Panc1 (cell line): ENCODE results near the gene ASCC1. TPM values are rescaled to one million over a fixed set of nuclear protein-coding genes. Genes with fewer than 3 reads are reported as not detected.

Experiments used
- ATAC-seq: fragments of 200-7000 bp; cut with Tn5 transposase; 2 replicates; pipeline ENCODE4 v1.9.1; 2020; ENCODE audit warnings: mild to moderate bottlenecking, moderate library complexity
- BruUV-seq: library from RNA; stranded (reverse); fragments of 400-500 nt; replicated peaks from 2 replicates; lab custom pipeline; 2021; lab: Mats Ljungman, UMichigan
- CTCF ChIA-PET: fragments of 300-600 bp; sonication (Branson Sonifier 250); formaldehyde crosslinking; loops from one replicate; lab custom pipeline; 2022; ENCODE audit warnings: antibody characterized with exemption; lab: Charles Lee
- POLR2A ChIA-PET: fragments of 300-600 bp; sonication (Branson Sonifier 250); formaldehyde crosslinking; loops from one replicate; lab custom pipeline; 2022; ENCODE audit warnings: antibody characterized with exemption; lab: Charles Lee
- DNase-seq: peaks from one replicate; pipeline ENCODE4 v3.0.0-alpha.2; 2010; ENCODE audit warnings: low read depth, low spot score
- H3K27ac ChIP-seq: 2 replicates; pipeline ENCODE4 v1.5.1; 2011; ENCODE audit warnings: mild to moderate bottlenecking, low read length, inconsistent platforms
- H3K27me3 ChIP-seq: fragments of 200-500 bp; sonication (Bioruptor generic); 2 replicates; pipeline ENCODE4 v1.6.0; 2014; ENCODE audit warnings: low read length, inconsistent platforms; ENCODE audit not compliant: control insufficient read depth, insufficient read depth
- H3K36me3 ChIP-seq: fragments of 200-500 bp; sonication (Bioruptor generic); 2 replicates; pipeline ENCODE4 v1.5.1; 2014; ENCODE audit warnings: inconsistent platforms, mild to moderate bottlenecking, low read length, moderate library complexity; ENCODE audit not compliant: control insufficient read depth, insufficient read depth
- H3K4me1 ChIP-seq: 2 replicates; pipeline ENCODE4 v1.5.1; 2011; ENCODE audit warnings: inconsistent platforms, mild to moderate bottlenecking, low read length, moderate library complexity; ENCODE audit not compliant: control insufficient read depth, insufficient read depth
- H3K4me3 ChIP-seq, 2 experiments: 2 replicates each; pipeline ENCODE4 v1.5.1; 2011 to 2012; ENCODE audit warnings: low read depth in 2 of 2, low read length in 2 of 2, mild to moderate bottlenecking in 2 of 2, inconsistent platforms in 1 of 2, moderate library complexity in 1 of 2
- H3K9me3 ChIP-seq: fragments of 200-500 bp; sonication (Bioruptor generic); 2 replicates; pipeline ENCODE4 v1.5.1; 2014; ENCODE audit warnings: low read depth, mild to moderate bottlenecking, inconsistent platforms, low read length, moderate library complexity; ENCODE audit not compliant: control insufficient read depth, insufficient read depth
- POLR2AphosphoS5 ChIP-seq: IDR thresholded peaks from 2 replicates; pipeline ENCODE4 v1.6.1; 2012; ENCODE audit warnings: mild to moderate bottlenecking, low read depth, low read length, moderate library complexity
- SIN3A ChIP-seq: IDR thresholded peaks from 2 replicates; pipeline ENCODE4 v1.6.1; 2012; ENCODE audit warnings: low read depth, mild to moderate bottlenecking, low read length, moderate library complexity, borderline replicate concordance; ENCODE audit not compliant: insufficient read depth
- TCF7L2 ChIP-seq: IDR thresholded peaks from 2 replicates; pipeline ENCODE4 v1.6.1; 2011; ENCODE audit warnings: mild to moderate bottlenecking, low read depth, low read length, inconsistent platforms
- in situ Hi-C: cut with HindIII; loops from 2 replicates; pipeline ENCODE4 v1.10.0; 2016; ENCODE audit warnings: low sequenced_read_pairs, low pct_unique_long_range_greater_than_20kb
- intact Hi-C: fragments of 100-400 bp; cut with micrococcal nuclease; formaldehyde crosslinking; loops from one replicate; pipeline ENCODE4 v1.10.0; 2022; ENCODE audit not compliant: unreplicated experiment
- total RNA-seq: library from RNA; stranded (reverse); gene quantifications from one replicate; pipeline ENCODE4 v1.2.1, GENCODE V29; 2021; ENCODE audit not compliant: unreplicated experiment
- TF ChIP-seq, protein P1 (sequence below): fragments of 450-650 bp; IDR thresholded peaks from 2 replicates; pipeline ENCODE4 v1.5.1; 2017; ENCODE audit warnings: mild to moderate bottlenecking
- TF ChIP-seq, protein P2 (sequence below), 2 experiments: IDR thresholded peaks; 2 replicates each; pipeline ENCODE4 v1.6.1; 2011 to 2012; ENCODE audit warnings: low read depth in 2 of 2, control low read depth in 1 of 2, low read length in 1 of 2, mild to moderate bottlenecking in 1 of 2, moderate library complexity in 1 of 2; ENCODE audit not compliant: insufficient read depth in 1 of 2

ASCC1 gene
- total RNA-seq, 1 experiment from 2014 or later, result 114 TPM

DNA sequence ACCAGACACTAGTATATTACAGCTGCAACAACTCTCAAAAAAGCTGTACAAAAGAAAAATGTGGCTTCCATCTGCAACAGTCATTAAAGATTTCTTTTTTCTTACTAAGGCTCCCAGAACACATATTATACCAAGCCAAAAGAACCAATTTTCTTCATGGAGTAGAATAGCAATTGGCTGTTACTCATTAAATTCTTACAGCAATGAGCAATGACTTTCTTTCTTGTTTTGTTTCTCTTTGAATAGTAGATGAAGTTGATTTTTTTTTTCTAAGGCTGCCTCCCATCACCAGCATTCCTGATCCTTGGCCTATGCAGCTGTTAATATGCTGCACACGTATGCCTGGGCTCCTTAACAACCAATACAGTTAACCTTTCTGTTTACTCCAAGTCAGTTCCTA is 91.1 kb downstream of the ASCC1 start:
- in situ Hi-C loops (no loop called here), intact Hi-C loops (loop anchor here (10.0 kb wide), 1 partner anchor 80 kb away; no protein-coding TSS in a partner anchor)
- Histone ChIP-seq H3K9me3 (peaks cover 7% of the 10 kb centered on the region; the same call in 1 of the 2 replicates), H3K4me3 (no peak overlapping the region), H3K27ac (peak overlapping the region; percentile 63), H3K4me1 (peaks cover 43% of the 10 kb centered on the region), H3K27me3 (no peaks in the 10 kb centered on the region), H3K36me3 (peaks cover 13% of the 10 kb centered on the region; the same call in 1 of the 2 replicates)
- ATAC-seq, result no peak
- ChIA-PET POLR2A (interaction anchor here (0.6 to 0.7 kb wide), 2 partner anchors 96 to 121 kb away, joined by 5 to 7 read pairs; no protein-coding TSS in a partner anchor), CTCF (no interaction called here)
- no peak for DNase-seq
- TF ChIP-seq TCF7L2 (no peak), SIN3A (no peak), POLR2AphosphoS5 (no peak)
- TF ChIP-seq, protein P1, sequence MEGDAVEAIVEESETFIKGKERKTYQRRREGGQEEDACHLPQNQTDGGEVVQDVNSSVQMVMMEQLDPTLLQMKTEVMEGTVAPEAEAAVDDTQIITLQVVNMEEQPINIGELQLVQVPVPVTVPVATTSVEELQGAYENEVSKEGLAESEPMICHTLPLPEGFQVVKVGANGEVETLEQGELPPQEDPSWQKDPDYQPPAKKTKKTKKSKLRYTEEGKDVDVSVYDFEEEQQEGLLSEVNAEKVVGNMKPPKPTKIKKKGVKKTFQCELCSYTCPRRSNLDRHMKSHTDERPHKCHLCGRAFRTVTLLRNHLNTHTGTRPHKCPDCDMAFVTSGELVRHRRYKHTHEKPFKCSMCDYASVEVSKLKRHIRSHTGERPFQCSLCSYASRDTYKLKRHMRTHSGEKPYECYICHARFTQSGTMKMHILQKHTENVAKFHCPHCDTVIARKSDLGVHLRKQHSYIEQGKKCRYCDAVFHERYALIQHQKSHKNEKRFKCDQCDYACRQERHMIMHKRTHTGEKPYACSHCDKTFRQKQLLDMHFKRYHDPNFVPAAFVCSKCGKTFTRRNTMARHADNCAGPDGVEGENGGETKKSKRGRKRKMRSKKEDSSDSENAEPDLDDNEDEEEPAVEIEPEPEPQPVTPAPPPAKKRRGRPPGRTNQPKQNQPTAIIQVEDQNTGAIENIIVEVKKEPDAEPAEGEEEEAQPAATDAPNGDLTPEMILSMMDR, result no peak
- TF ChIP-seq, protein P2, sequence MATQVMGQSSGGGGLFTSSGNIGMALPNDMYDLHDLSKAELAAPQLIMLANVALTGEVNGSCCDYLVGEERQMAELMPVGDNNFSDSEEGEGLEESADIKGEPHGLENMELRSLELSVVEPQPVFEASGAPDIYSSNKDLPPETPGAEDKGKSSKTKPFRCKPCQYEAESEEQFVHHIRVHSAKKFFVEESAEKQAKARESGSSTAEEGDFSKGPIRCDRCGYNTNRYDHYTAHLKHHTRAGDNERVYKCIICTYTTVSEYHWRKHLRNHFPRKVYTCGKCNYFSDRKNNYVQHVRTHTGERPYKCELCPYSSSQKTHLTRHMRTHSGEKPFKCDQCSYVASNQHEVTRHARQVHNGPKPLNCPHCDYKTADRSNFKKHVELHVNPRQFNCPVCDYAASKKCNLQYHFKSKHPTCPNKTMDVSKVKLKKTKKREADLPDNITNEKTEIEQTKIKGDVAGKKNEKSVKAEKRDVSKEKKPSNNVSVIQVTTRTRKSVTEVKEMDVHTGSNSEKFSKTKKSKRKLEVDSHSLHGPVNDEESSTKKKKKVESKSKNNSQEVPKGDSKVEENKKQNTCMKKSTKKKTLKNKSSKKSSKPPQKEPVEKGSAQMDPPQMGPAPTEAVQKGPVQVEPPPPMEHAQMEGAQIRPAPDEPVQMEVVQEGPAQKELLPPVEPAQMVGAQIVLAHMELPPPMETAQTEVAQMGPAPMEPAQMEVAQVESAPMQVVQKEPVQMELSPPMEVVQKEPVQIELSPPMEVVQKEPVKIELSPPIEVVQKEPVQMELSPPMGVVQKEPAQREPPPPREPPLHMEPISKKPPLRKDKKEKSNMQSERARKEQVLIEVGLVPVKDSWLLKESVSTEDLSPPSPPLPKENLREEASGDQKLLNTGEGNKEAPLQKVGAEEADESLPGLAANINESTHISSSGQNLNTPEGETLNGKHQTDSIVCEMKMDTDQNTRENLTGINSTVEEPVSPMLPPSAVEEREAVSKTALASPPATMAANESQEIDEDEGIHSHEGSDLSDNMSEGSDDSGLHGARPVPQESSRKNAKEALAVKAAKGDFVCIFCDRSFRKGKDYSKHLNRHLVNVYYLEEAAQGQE (IDR thresholded peaks at IDR 0.05; ENCODE audit: insufficient read depth in 1 of 2, low read depth in 2 of 2, low read length in 1 of 2), result no peak
- BruUV-seq, result no TSS peak

DNA sequence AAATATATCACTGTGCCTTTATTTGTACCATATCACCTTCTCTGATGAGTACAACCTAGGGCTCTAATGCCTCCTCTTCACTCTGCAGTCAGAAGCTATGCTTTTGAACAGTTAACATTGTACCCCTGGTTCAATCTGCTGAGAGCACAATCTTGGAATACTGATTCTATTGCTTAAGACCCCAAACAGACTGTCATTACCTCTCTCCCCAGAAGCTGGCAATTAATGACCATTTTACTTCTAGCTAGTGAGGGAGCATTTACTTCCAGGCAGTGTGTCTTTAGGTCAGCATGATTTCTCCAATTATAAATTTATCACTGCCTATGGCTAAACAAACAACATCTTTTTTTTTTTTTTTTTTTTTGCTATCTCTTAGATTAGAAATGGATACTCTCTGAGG is 91.7 kb downstream of the ASCC1 start:
- ATAC-seq (no peak), DNase-seq (no peak)
- TF ChIP-seq, protein P1, result no peak
- no peak for TF ChIP-seq TCF7L2
- no peak for TF ChIP-seq POLR2AphosphoS5
- TF ChIP-seq SIN3A, result no peak
- TF ChIP-seq, protein P2 (IDR thresholded peaks at IDR 0.05; ENCODE audit: insufficient read depth in 1 of 2, low read depth in 2 of 2, low read length in 1 of 2), result no peak
- Histone ChIP-seq H3K9me3 (peaks cover 7% of the 10 kb centered on the region; the same call in 1 of the 2 replicates), H3K27me3 (no peaks in the 10 kb centered on the region), H3K4me1 (peaks cover 43% of the 10 kb centered on the region), H3K36me3 (peaks cover 15% of the 10 kb centered on the region; the same call in 1 of the 2 replicates), H3K4me3 (no peak overlapping the region), H3K27ac (peak overlapping the region; percentile 63)
- POLR2A ChIA-PET, result interaction anchor here (0.6 kb wide), 1 partner anchor 96 kb away, joined by 7 read pairs; no protein-coding TSS in a partner anchor
- intact Hi-C loops, result loop anchor here (10.0 kb wide), 1 partner anchor 80 kb away; no protein-coding TSS in a partner anchor
- TSS peak; percentile 2 for BruUV-seq
- CTCF ChIA-PET, result no interaction called here
- in situ Hi-C loops, result no loop called here
